A673 (cell line): Measurements from ENCODE around the gene LRRC23.

ENCODE experiments used
- EZH2 ChIP-seq: fragments of 200-600 bp; sonication (generic); IDR thresholded peaks from 2 replicates; pipeline ENCODE4 v1.6.1; 2017; ENCODE audit warnings: borderline replicate concordance, low read depth, mild to moderate bottlenecking, mixed read lengths, antibody characterized with exemption, low read length; ENCODE audit not compliant: poor library complexity, severe bottlenecking
- TF ChIP-seq, protein P1 (sequence below): fragments of 300-800, 200-600 bp; sonication (generic); conservative IDR thresholded peaks from 2 replicates; pipeline ENCODE4 v1.5.1; 2017; ENCODE audit warnings: low read depth, mild to moderate bottlenecking, antibody characterized with exemption, low read length, moderate library complexity, mixed read lengths

DNA sequence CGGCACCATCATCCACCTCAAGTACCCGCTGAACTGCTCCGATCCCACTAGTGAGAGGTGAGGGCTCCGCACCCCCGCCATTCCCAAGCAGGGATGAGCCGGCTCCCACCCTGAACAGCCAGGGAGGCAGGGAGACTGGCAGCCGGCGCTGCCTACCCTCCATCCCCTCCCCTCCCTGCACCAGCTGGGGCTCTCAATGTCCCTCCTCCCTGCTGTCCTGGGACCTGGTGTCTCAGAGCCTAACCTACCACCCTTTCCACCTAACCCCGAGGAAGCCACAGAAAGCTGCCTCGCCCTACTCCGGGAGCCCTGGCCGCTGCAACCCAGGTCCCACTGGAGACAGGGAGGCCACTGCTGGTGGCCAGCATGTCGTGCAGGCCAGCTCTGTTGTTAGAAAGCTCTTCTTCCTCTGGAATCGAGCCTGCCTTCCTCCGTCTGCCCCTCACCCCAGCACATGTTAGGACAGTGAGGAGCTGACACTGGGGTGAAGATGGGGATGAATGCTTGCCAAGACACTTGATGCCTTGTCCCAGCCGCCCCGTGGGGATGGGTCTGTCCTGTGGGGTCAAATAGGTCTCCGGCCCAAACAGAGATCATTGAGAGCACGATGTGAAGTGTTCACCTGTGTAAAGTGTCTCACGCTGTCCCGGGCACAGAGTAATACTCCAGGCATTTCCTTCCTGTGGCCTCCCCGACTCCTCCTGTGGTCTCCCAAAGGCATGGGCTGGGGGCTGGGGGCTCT is 47.7 kb downstream of the LRRC23 start:
- TF ChIP-seq, protein P1, sequence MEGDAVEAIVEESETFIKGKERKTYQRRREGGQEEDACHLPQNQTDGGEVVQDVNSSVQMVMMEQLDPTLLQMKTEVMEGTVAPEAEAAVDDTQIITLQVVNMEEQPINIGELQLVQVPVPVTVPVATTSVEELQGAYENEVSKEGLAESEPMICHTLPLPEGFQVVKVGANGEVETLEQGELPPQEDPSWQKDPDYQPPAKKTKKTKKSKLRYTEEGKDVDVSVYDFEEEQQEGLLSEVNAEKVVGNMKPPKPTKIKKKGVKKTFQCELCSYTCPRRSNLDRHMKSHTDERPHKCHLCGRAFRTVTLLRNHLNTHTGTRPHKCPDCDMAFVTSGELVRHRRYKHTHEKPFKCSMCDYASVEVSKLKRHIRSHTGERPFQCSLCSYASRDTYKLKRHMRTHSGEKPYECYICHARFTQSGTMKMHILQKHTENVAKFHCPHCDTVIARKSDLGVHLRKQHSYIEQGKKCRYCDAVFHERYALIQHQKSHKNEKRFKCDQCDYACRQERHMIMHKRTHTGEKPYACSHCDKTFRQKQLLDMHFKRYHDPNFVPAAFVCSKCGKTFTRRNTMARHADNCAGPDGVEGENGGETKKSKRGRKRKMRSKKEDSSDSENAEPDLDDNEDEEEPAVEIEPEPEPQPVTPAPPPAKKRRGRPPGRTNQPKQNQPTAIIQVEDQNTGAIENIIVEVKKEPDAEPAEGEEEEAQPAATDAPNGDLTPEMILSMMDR, result no peak
- no peak for TF ChIP-seq EZH2
